KBM-7 (cell line): Measurements from ENCODE around the gene CCL24.

Experiments used
- DNase-seq: peaks from one replicate; pipeline ENCODE4 v3.0.0-alpha.2; 2015
- in situ Hi-C: fragments of 300-500 bp; cut with MboI; formaldehyde crosslinking; loops from 2 replicates; pipeline ENCODE4 v1.14.3; 2020; ENCODE audit warnings: low sequenced_read_pairs, low pct_unique_long_range_greater_than_20kb, mixed read lengths

CCL24 gene

GRCh38 chr7:75823198-75823910 lies 9.7 kb upstream of the CCL24 start:
- DNase-seq: no peak
- in situ Hi-C loops: no loop called here

DNA sequence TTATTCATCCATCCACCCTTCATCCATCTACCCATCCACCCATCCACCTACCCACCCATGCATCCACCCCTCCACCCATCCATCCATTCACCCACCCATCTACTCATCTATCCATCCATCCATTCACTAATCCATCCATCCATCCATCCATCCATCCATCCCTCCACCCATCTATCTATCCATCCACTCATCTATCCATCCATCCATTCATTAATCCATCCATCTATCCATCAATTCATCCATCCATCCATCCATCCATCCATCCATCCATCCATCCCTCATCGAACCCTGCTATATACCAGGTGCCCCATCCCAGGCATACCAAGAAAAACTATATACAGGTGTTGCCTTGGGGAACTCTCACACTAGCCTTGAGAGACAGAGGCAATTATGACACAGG lies 7.1 kb upstream of the CCL24 start:
- in situ Hi-C loops: no loop called here
- no peak for DNase-seq

GRCh38 chr7:75819711-75820110 lies 6.1 kb upstream of the CCL24 start:
- no peak for DNase-seq
- in situ Hi-C loops: no loop called here

DNA sequence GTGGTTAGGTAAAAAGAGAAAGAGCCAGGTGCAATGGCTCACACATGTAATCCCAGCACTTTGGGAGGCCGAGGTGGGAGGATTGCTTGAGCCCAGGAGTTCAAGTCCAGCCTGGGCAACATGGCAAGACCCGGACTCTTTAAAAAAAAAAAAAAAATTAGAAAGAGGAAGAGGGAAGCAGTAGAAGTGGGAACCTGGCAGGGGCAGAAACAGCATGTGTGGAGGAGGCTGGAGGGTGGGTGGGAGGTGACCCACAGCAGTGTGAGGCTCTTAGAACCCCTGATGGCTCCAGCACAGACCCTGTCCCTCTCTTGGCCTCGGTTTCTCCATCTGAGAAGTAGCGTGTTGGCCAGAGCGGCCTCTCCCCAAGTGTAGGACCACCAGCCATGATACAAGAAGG lies 4.9 kb upstream of the CCL24 start:
- in situ Hi-C loops: no loop called here

GRCh38 chr7:75817116-75817515 lies 3.5 kb upstream of the CCL24 start:
- DNase-seq: peak; percentile 25
- in situ Hi-C loops: no loop called here

More for the DNA sequence above, 4.9 kb upstream of the CCL24 start:
- DNase-seq: peak; percentile 26

- no peak for DNase-seq
- in situ Hi-C loops: no loop called here
Measured at GRCh38 chr7:75815418-75816064, 1.9 kb upstream of the CCL24 start.

GRCh38 chr7:75814407-75814947 lies 871 bp upstream of the CCL24 start:
- in situ Hi-C loops: no loop called here
- no peak for DNase-seq

DNA sequence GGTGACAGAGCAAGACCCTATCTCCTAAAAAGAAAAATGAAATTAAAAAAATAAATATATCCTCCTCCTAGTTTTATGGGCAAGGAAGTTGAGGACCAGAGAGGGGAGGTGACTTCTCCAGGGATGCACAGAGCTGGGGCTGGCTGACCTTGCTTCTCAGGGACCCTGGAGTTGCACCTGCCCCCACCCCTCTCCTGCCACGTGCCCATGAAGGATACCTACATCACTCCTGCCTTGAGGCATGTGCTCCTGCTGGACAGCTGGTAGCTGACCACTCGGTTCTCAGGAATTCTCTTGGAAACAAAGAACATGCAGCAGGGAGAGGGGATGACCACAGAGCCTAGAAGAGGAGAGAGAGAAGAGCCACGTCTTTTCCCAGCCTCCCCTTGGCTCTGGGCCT lies 522 bp downstream of the CCL24 start:
- in situ Hi-C loops: no loop called here
- DNase-seq: no peak

GRCh38 chr7:75811894-75812678 lies 1.5 kb downstream of the CCL24 start:
- DNase-seq: no peak
- in situ Hi-C loops: no loop called here

- in situ Hi-C loops: no loop called here
Measured at GRCh38 chr7:75809396-75809795, 4.2 kb downstream of the CCL24 start.

DNA sequence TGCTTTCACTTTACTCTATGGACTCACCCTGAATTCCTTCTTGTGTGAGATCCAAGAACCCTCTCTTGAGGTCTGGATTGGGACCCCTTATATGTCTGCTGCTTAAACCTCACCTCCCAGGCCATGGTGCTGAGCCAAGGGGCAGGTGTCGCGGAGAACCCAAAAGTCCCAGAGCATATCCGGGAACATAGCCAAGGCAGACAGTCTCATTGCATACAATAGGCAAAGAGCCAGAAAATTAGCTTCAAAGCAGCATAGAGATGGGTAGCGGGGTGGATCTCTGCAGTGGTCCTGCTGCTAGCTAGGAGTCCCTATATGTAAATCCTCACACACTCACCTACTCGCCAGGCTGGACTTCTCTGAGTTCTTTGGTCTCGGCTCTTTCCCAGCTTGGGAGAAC lies 5.5 kb downstream of the CCL24 start:
- in situ Hi-C loops: no loop called here
- DNase-seq: no peak

More at GRCh38 chr7:75809396-75809795, 4.2 kb downstream of the CCL24 start:
- no peak for DNase-seq

GRCh38 chr7:75807452-75807851 lies 6.2 kb downstream of the CCL24 start:
- DNase-seq: no peak
- in situ Hi-C loops: no loop called here

GRCh38 chr7:75806560-75807307 lies 6.9 kb downstream of the CCL24 start:
- in situ Hi-C loops: no loop called here
- DNase-seq: no peak

DNA sequence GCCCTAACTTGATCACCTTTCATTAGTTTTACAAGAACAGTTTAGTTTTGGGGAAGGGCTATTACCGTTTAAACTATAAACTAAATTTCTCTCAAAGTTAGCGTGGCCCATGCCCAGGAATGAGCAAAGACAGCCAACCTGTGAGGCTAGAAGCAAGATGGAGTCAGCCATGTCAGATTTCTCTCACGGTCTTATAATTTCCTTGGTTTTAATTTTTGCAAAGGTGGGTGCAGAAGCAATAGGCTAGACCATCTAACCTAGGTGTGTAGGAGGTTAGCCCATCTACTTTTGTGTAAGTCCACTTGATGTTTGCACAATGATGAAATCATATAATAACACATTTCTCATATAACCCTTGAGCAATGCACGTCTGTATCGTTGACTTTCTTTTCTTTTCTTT lies 8.9 kb downstream of the CCL24 start:
- no peak for DNase-seq
- in situ Hi-C loops: no loop called here

- DNase-seq: no peak
- in situ Hi-C loops: no loop called here
Measured at GRCh38 chr7:75804004-75804403, 9.6 kb downstream of the CCL24 start.

DNA sequence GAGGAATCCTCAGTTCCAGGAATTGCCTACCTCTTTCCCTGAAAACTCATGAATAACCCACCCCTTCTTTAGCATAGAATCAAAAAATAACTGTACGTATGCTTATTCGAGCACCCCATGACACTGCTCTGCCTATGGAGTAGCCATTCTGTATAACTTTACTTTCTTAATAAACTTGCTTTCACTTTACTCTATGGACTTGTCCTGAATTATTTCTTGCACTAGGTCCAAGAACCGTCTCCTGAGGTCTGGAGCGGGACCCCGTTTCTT lies 11.1 kb downstream of the CCL24 start:
- in situ Hi-C loops: no loop called here
- DNase-seq: no peak

- in situ Hi-C loops: no loop called here
- no peak for DNase-seq
Measured at GRCh38 chr7:75798770-75799169, 14.8 kb downstream of the CCL24 start.

- in situ Hi-C loops: no loop called here
- DNase-seq: no peak
Measured at GRCh38 chr7:75796420-75796819, 17.2 kb downstream of the CCL24 start.

- DNase-seq: peak; percentile 83
- in situ Hi-C loops: no loop called here
Measured at GRCh38 chr7:75795831-75796285, 17.7 kb downstream of the CCL24 start.
